Epidermal melanocyte (primary cell): ENCODE data around the gene KCNQ1.

Experiments
- DNase-seq: peaks from one replicate; pipeline ENCODE4 v3.0.0; 2011; ENCODE audit warnings: low spot score; ENCODE audit not compliant: insufficient read length

Gene KCNQ1

GRCh38 chr11:2833716-2834502, 389.1 kb downstream of the KCNQ1 start:
- DNase-seq: no peak

- DNase-seq: no peak
Measured at GRCh38 chr11:2834503-2835273, 389.9 kb downstream of the KCNQ1 start.

- DNase-seq: no peak
Measured at GRCh38 chr11:2835296-2835695, 390.5 kb downstream of the KCNQ1 start.

- DNase-seq: no peak
Measured at GRCh38 chr11:2835751-2836150, 390.9 kb downstream of the KCNQ1 start.

DNA sequence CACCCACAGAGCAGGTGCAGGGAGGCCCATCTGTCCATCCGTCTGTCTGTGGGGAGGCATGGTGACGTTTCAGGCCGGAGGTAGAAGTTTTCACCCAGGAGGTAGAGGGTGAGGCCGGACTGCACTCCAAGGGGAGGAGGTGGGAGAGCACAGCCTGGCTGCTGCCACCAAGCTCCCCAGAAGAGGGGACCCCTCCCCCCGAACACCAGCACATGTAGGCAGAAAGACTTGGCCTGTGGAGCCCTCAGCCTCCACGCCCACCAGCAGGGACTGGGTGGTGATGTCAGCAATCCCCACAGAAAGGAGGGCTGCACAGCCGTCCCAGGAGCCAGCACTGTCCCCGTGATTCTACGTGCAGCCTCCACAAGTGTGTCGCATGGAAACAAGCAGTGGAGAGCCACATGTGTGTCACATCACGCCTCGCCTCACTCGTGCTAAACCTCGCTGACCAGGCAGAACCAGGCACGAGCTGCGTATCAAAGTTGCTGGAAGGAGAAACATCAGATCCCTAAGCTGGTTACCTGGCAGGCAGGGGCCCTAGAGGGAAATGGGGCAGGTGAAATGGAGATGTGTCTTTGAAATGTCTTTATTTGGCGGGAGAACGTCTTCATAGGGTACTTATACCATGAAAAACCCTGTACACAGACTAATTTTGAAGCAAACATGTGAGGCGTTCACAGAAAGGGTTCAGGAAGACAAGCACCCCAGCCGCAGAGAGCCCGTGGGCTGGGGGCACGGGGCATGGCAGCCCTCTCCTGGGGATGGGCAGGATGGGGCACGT, 391.7 kb downstream of the KCNQ1 start:
- no peak for DNase-seq

GRCh38 chr11:2837096-2837601, 392.3 kb downstream of the KCNQ1 start:
- no peak for DNase-seq

- no peak for DNase-seq
Measured at GRCh38 chr11:2837651-2838050, 392.8 kb downstream of the KCNQ1 start.

DNA sequence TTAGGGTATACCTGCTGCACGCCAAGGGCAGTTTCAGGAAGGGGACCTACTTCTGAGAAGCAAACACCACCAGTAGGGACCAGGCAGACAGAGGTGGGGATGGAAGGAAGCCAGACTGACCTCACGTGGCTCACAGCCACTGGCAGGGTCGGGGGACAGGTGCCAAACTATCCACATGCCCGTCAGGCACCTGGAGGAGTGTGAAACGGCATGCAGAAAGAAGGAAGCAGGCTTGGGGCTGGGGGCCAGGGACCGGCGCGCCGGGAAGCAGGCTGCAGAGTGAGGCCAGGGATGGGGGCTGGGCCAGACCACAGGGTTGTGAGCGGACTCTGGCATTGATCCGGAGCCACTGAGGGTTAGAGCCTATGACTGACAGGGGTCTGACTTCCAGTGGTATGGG, 393.3 kb downstream of the KCNQ1 start:
- DNase-seq: no peak

DNA sequence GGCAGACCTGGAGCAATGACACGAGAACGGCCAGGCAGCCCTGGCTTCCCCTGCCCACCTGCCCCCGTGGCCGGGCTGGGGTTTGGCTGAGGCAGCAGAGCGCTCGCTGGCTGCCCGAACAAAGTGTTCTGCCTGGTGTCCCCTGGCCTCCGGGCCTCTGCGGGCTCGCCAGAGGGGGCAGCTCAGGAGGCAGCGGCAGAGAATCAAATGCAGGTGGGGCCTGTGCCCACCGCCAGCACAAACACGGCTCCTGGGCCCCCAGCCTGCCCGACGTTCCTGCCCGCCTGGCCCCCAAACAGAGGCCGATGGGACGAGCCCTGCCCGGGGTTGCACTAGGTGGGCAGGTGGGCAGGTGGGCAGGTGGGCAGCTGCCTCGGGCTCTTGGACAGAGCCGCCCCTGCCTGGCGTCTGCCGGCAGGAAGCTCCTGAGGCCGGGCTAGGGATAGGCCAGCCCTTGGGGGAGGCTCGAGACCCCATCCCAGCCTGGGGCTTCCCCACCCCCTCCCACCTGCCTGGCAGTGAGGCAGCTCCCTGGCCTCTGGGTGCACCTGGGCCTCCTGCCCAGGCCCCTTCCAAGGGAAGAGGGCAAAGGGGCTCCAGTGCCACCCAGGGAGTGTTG, 394.0 kb downstream of the KCNQ1 start:
- no peak for DNase-seq

GRCh38 chr11:2839395-2839943, 394.7 kb downstream of the KCNQ1 start:
- no peak for DNase-seq

- DNase-seq: no peak
Measured at GRCh38 chr11:2841411-2842190, 396.8 kb downstream of the KCNQ1 start.

DNA sequence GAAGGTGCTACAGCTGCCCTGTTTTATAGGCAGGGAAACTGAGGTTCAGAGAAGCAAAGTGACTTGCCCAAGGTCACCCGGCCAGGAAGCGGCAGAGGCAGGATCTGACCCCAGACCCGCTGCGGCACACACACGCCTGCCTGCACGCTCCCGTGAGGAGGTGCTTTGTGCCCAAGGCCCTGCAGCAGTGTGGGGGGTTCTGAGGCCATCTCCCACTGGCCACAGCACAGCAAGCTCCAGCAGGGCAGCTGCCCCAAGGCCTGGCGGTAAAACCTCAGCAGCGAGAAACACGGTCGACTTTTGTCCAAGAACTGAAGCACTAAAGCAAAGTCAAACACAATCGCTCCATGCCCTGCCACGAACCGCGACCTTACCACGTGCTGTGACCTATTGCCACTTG, 398.1 kb downstream of the KCNQ1 start:
- no peak for DNase-seq

DNA sequence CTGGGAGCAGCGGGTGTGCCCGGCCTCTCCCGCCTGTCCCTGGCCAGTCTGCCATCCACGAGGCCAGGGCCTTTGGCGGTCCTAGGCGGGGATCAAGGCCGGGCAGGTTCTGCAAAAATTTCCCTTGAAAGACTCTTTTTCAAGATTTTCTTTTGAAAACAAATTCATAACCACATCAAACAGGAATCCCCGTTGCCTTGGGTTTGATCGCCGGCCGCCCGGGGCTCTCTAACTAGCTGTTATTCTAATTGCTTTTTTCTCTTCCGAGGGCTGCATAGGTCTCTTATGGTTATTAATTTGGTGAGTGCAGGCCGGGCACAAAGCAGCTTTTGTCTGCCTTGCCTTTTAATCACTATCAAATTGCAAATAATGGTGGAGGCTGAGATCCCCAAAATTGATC, 398.7 kb downstream of the KCNQ1 start:
- DNase-seq: no peak

DNA sequence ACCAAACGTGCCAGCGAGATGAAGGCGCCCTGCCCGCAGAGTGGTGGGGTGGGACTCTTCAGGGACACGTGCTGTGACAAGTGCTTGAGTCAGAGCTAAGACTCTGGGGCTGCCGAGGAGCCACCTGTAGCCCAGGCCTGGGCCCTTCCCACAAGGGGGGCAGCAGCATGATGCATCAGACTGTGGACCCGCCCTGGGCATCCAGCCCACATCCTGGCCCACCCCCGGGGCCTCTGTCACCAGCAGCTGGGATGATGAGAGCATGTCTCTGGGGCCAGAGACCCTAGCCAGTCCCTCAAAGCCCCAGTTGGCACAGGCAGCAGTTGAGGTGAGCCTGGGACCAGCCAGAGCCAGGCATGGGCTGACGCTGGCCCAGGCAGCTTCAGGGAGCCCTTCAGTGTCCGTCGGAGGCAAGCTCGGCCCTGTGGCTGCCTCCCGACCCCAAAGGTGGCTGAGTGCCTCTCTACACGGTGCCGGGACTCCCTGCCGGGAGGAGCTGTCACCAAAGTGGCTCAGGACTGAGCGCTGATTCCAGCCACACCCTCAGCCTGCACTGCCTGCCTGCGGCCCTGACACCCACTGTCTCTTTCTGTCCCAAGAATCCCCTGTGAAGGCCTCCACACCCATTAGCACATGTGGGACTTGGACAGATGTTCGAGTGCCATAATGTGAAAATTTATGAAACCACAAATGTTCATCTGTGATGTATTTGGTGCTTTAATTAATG, 399.5 kb downstream of the KCNQ1 start:
- no peak for DNase-seq

DNA sequence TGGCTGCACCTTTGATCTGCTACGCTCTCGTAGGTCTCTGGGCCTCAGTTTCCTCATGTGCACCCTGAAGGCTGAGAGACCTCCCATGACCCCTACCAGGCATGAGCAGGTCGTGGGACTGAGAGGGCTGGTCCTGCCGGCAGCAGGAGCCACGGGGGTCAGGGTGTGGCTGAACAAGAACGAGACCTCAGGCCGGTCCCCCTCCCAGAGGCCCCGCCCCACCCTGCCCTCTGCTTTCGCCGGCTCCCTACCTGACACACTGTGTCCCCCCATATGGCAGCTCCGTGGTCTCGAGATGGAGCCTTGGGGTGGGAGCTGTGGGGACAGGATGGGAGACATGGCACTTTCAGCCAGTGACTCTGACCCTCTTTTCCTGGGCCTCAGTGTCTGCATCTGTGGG, 400.2 kb downstream of the KCNQ1 start:
- no peak for DNase-seq

DNA sequence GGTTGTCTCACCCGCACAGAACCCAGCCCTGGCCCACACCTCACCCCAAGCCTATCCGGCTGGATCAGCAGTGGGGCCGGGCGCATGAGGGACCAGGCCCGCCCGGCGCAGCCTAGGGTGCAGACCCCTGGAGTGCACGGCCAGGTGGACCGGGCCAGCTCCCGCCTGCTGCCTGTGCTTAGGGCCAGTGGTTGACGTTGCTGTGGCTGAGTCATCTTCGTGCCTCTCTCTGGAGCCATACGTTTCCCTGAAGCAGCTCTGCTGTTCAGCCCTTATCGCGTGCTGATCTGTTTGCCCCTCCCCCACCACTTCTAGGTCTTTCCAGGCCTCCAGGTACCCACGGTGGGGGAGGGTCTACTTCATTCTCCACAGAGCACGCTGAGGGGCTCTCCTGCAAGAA, 401.2 kb downstream of the KCNQ1 start:
- no peak for DNase-seq

DNA sequence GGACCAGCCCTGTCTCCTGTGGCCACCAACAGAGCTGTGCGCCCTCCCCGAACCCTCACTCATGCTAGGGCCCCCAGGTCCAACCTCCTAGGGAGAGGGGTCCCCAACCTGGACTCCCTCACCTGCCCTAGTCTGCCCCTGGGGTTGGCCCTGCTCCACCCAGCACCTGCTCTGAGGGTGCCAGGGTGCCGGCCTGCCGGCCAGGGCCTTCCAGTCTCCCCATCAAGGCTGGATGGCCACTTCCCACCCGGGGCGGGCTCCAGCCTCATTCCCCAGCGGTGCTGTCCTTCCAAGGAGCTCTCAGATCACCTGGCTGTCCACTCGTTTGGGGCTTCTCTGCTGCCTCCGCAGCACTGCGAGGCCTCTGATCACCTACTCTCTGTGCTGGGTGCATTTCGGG, 401.7 kb downstream of the KCNQ1 start:
- DNase-seq: no peak

DNA sequence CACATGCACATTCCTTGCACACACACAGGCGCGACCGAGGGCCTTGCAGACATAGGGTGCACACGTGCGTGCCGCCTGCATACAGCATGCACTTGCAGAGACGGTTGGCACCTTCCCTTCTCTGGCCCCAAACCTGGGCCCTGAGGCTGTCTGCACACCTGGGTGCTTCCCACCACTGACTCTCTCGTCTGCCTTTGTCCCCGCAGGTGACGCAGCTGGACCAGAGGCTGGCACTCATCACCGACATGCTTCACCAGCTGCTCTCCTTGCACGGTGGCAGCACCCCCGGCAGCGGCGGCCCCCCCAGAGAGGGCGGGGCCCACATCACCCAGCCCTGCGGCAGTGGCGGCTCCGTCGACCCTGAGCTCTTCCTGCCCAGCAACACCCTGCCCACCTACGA, 402.8 kb downstream of the KCNQ1 start:
- no peak for DNase-seq

DNA sequence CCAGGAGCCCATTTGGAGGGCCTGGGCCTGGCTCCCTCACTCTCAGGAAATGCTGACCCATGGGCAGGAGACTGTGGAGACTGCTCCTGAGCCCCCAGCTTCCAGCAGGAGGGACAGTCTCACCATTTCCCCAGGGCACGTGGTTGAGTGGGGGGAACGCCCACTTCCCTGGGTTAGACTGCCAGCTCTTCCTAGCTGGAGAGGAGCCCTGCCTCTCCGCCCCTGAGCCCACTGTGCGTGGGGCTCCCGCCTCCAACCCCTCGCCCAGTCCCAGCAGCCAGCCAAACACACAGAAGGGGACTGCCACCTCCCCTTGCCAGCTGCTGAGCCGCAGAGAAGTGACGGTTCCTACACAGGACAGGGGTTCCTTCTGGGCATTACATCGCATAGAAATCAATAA, 403.7 kb downstream of the KCNQ1 start:
- DNase-seq: no peak
